ENCODE results near the gene DCTPP1. TPM values are rescaled to one million over a fixed set of nuclear protein-coding genes. Genes with fewer than 3 reads are reported as not detected.

The DCTPP1 gene
- total and polyA plus RNA-seq, 2 donors (not counting 3 experiments of a cell fraction or from before 2014, with no cell fraction given), result 68.0 to 88.6 TPM

DNA sequence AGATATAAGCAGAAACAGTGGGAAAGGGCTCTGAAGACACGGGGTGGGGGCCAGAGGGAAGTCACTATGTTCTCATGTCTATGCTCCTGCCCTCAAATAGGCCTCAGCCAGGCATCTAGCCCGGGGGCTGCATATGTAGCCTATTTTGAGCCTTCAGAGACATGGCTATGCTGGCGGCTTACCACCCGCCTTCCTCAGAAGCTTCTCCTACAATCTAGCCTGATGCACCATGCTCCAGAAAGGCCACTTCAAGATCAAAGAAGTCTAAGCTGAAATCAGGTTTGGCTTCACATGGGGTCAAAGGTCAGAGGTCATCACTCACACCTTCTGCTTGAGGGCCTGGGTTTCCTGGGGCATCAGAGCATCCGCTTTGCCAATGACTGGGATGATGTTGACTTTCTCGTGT, 49.0 kb downstream of the DCTPP1 start:
- H3K9me1 ChIP-seq (replicated peaks; ENCODE audit: control insufficient read depth, extremely low read depth, insufficient read depth, low read length), result no peaks in the 10 kb centered on the region
- DNase-seq (ENCODE audit: low read depth, low spot score), result no peak
- ChIA-PET POLR2A (no interaction called here), CTCF (interaction anchor here (1.3 kb wide), 1 partner anchor 15 kb away, joined by 3 read pairs; no protein-coding TSS in a partner anchor)
- no peaks in the 10 kb centered on the region for H3K79me2 ChIP-seq (ENCODE audit: control insufficient read depth, insufficient read depth, low read length)
- dilution Hi-C loops (cut with MboI; ENCODE audit: extremely low pct_ligation_motif_present, low sequenced_read_pairs) (no loop called here), intact Hi-C loops (cut with micrococcal nuclease) (no loop called here)
- no peak overlapping the region for H2AFZ ChIP-seq (ENCODE audit: low read depth, low read length)
- FAIRE-seq, result no peak
- no peak overlapping the region for H3K4me2 ChIP-seq (ENCODE audit: insufficient read depth, low read length)
- no peaks in the 10 kb centered on the region for H3K27me3 ChIP-seq (ENCODE audit: control insufficient read depth in 2 of 2, insufficient read depth in 2 of 2, low read length in 2 of 2)
- H3K9me3 ChIP-seq (replicated peaks; ENCODE audit: control insufficient read depth, insufficient read depth, low read length), result no peaks in the 10 kb centered on the region
- H3K27ac ChIP-seq (ENCODE audit: insufficient read depth, low read depth, low read length), result no peak overlapping the region
- H3K4me3 ChIP-seq (replicated peaks in 1 of 3; ENCODE audit: insufficient read depth in 1 of 3, low read depth in 1 of 3, low read length in 3 of 3), result no peak overlapping the region
- TF ChIP-seq MYC (IDR thresholded peaks at IDR 0.05; ENCODE audit: low read depth, low read length) (no peak), FOS (IDR thresholded peaks at IDR 0.05; ENCODE audit: borderline replicate concordance, insufficient read depth, low read length) (no peak), POLR2AphosphoS5 (IDR thresholded peaks at IDR 0.05; ENCODE audit: insufficient read depth, low read depth, low read length) (no peak), EZH2 (IDR thresholded peaks at IDR 0.05; ENCODE audit: borderline replicate concordance, low read depth, low read length, severe bottlenecking) (no peak), POLR2A (IDR thresholded peaks at IDR 0.05; ENCODE audit: low read depth, low read length) (no peak), MAX (IDR thresholded peaks at IDR 0.05; ENCODE audit: insufficient read depth, insufficient read length) (no peak), GATA2 (IDR thresholded peaks at IDR 0.05; ENCODE audit: insufficient read depth, insufficient read length, low read depth, low read length) (no peak), JUN (IDR thresholded peaks at IDR 0.05; ENCODE audit: borderline replicate concordance, insufficient read depth, insufficient read length, low read depth) (no peak)
- TF ChIP-seq, protein P1, sequence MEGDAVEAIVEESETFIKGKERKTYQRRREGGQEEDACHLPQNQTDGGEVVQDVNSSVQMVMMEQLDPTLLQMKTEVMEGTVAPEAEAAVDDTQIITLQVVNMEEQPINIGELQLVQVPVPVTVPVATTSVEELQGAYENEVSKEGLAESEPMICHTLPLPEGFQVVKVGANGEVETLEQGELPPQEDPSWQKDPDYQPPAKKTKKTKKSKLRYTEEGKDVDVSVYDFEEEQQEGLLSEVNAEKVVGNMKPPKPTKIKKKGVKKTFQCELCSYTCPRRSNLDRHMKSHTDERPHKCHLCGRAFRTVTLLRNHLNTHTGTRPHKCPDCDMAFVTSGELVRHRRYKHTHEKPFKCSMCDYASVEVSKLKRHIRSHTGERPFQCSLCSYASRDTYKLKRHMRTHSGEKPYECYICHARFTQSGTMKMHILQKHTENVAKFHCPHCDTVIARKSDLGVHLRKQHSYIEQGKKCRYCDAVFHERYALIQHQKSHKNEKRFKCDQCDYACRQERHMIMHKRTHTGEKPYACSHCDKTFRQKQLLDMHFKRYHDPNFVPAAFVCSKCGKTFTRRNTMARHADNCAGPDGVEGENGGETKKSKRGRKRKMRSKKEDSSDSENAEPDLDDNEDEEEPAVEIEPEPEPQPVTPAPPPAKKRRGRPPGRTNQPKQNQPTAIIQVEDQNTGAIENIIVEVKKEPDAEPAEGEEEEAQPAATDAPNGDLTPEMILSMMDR (IDR thresholded peaks at IDR 0.05; ENCODE audit: extremely low read depth in 1 of 2, insufficient read depth in 1 of 2, low read depth in 1 of 2, low read length in 2 of 2), result no peak
- BruUV-seq (replicated peaks), result no TSS peak
- H3K36me3 ChIP-seq (ENCODE audit: control insufficient read depth in 2 of 2, extremely low read depth in 1 of 2, insufficient read depth in 2 of 2, low read length in 2 of 2), result no peaks in the 10 kb centered on the region
- peaks cover 12% of the 10 kb centered on the region for H3K4me1 ChIP-seq (ENCODE audit: control insufficient read depth, extremely low read depth, insufficient read depth, low read length)
- H4K20me1 ChIP-seq (replicated peaks; ENCODE audit: control insufficient read depth, extremely low read depth, insufficient read depth, low read length), result no peaks in the 10 kb centered on the region
- no peak overlapping the region for H3K9ac ChIP-seq (replicated peaks; ENCODE audit: extremely low read depth, insufficient read depth, low read length)

Data from endothelial cell of umbilical vein (primary cell).